ENCODE results near the gene ROBO2. TPM values are rescaled to one million over a fixed set of nuclear protein-coding genes. Genes with fewer than 3 reads are reported as not detected.

The ROBO2 gene
- total RNA-seq, 4 donors from 2014 or later = under 0.01 to 2.9 (median 1.0) TPM

GRCh38 chr3:77467702-77468625 lies 428.1 kb downstream of the ROBO2 start:
- Histone ChIP-seq H3K27me3 (no peaks in the 10 kb centered on the region), H3K4me3 (no peak overlapping the region), H3K4me1 (peaks cover 0 to 16% (median 5%) of the 10 kb centered on the region in 3 donors), H3K9me3 (no peaks in the 10 kb centered on the region), H3K27ac (no peak overlapping the region), H3K36me3 (no peaks in the 10 kb centered on the region)
- TF ChIP-seq CTCF (IDR thresholded peaks at IDR 0.05) (no peak), POLR2A (IDR thresholded peaks at IDR 0.05) (no peak), EP300 (IDR thresholded peaks at IDR 0.05) (no peak), POLR2AphosphoS5 (IDR thresholded peaks at IDR 0.05) (no peak)
- no peak for ATAC-seq
- 17 to 19% methylated on average over 7 to 8 of the region's 8 CpGs for WGBS, 2 donors (ENCODE audit: low coverage in 1 of 2)

GRCh38 chr3:77468626-77469020 lies 428.7 kb downstream of the ROBO2 start:
- Histone ChIP-seq H3K4me1 (peaks cover 0 to 16% (median 5%) of the 10 kb centered on the region in 3 donors), H3K27me3 (no peaks in the 10 kb centered on the region), H3K4me3 (no peak overlapping the region), H3K9me3 (no peaks in the 10 kb centered on the region), H3K27ac (no peak overlapping the region), H3K36me3 (no peaks in the 10 kb centered on the region)
- TF ChIP-seq CTCF (IDR thresholded peaks at IDR 0.05) = no peak
- no peak for TF ChIP-seq POLR2AphosphoS5 (IDR thresholded peaks at IDR 0.05)
- no peak for TF ChIP-seq POLR2A (IDR thresholded peaks at IDR 0.05)
- no peak for TF ChIP-seq EP300 (IDR thresholded peaks at IDR 0.05)
- 21 to 62% methylated on average over 2 to 3 of the region's 3 CpGs for WGBS, 2 donors (ENCODE audit: low coverage in 1 of 2)
- no peak for ATAC-seq

- Histone ChIP-seq H3K36me3 (no peaks in the 10 kb centered on the region), H3K4me1 (no peaks in the 10 kb centered on the region), H3K27me3 (no peaks in the 10 kb centered on the region), H3K4me3 (no peak overlapping the region), H3K27ac (no peak overlapping the region), H3K9me3 (no peaks in the 10 kb centered on the region)
- WGBS, 2 donors (ENCODE audit: low coverage in 1 of 2) = 38 to 64% methylated on average over 1 to 2 of the region's 2 CpGs
- ATAC-seq = no peak
- TF ChIP-seq EP300 (IDR thresholded peaks at IDR 0.05) (no peak), POLR2AphosphoS5 (IDR thresholded peaks at IDR 0.05) (no peak), CTCF (IDR thresholded peaks at IDR 0.05) (no peak), POLR2A (IDR thresholded peaks at IDR 0.05) (no peak)
Observed at GRCh38 chr3:77475507-77475906, 435.6 kb downstream of the ROBO2 start.

- ATAC-seq = no peak
- Histone ChIP-seq H3K9me3 (no peaks in the 10 kb centered on the region), H3K27me3 (no peaks in the 10 kb centered on the region), H3K36me3 (no peaks in the 10 kb centered on the region), H3K4me1 (no peaks in the 10 kb centered on the region), H3K4me3 (no peak overlapping the region), H3K27ac (no peak overlapping the region)
- TF ChIP-seq POLR2AphosphoS5 (IDR thresholded peaks at IDR 0.05) = no peak
- TF ChIP-seq CTCF (IDR thresholded peaks at IDR 0.05) = no peak
- TF ChIP-seq POLR2A (IDR thresholded peaks at IDR 0.05) = no peak
- no peak for TF ChIP-seq EP300 (IDR thresholded peaks at IDR 0.05)
Observed at GRCh38 chr3:77479021-77479420, 439.1 kb downstream of the ROBO2 start.

GRCh38 chr3:77489216-77489615 lies 449.3 kb downstream of the ROBO2 start:
- no peak for TF ChIP-seq EP300 (IDR thresholded peaks at IDR 0.05)
- TF ChIP-seq CTCF (IDR thresholded peaks at IDR 0.05) = no peak
- TF ChIP-seq POLR2AphosphoS5 (IDR thresholded peaks at IDR 0.05) = no peak
- no peak for TF ChIP-seq POLR2A (IDR thresholded peaks at IDR 0.05)
- Histone ChIP-seq H3K27ac (no peak overlapping the region), H3K27me3 (peaks cover 10% of the 10 kb centered on the region), H3K9me3 (peaks cover 0 to 10% (median 0%) of the 10 kb centered on the region in 3 donors), H3K4me3 (no peak overlapping the region), H3K36me3 (no peaks in the 10 kb centered on the region), H3K4me1 (no peaks in the 10 kb centered on the region)
- 42 to 90% methylated on average over 1 of the region's 1 CpG for WGBS, 2 donors (ENCODE audit: low coverage in 1 of 2)
- ATAC-seq = no peak
